Ectodermal cell (in vitro differentiated cells): ENCODE measurements around the gene GALNT2.

Source experiments
- H3K27ac ChIP-seq: 2 replicates; pipeline ENCODE4 v1.7.0; 2013; ENCODE audit warnings: mild to moderate bottlenecking, low read depth, low read length; ENCODE audit not compliant: insufficient read depth, poor library complexity, severe bottlenecking
- H3K27me3 ChIP-seq: 2 replicates; pipeline ENCODE4 v1.7.0; 2013; ENCODE audit warnings: mild to moderate bottlenecking, low read length; ENCODE audit not compliant: insufficient read depth, control insufficient read depth, poor library complexity, severe bottlenecking
- H3K36me3 ChIP-seq: one replicate; pipeline ENCODE4 v1.7.0; 2013; ENCODE audit warnings: low read length; ENCODE audit not compliant: control insufficient read depth, insufficient read depth
- H3K4me1 ChIP-seq: one replicate; pipeline ENCODE4 v1.7.0; 2013; ENCODE audit warnings: low read length; ENCODE audit not compliant: control insufficient read depth, insufficient read depth
- H3K4me3 ChIP-seq: 2 replicates; pipeline ENCODE4 v1.7.0; 2013; ENCODE audit warnings: low read depth, low read length, control low read depth; ENCODE audit not compliant: insufficient read depth
- H3K9me3 ChIP-seq: 2 replicates; pipeline ENCODE4 v1.7.0; 2013; ENCODE audit warnings: mild to moderate bottlenecking, low read length, moderate library complexity; ENCODE audit not compliant: control insufficient read depth
- WGBS, 2 experiments: methylation state at CpG; one replicate each; pipeline ENCODE4 v1.1.7; 2013; ENCODE audit warnings: missing lambda C conversion rate in 2 of 2; 5-methylcytosine and 5-hydroxymethylcytosine counted together

Gene GALNT2

DNA sequence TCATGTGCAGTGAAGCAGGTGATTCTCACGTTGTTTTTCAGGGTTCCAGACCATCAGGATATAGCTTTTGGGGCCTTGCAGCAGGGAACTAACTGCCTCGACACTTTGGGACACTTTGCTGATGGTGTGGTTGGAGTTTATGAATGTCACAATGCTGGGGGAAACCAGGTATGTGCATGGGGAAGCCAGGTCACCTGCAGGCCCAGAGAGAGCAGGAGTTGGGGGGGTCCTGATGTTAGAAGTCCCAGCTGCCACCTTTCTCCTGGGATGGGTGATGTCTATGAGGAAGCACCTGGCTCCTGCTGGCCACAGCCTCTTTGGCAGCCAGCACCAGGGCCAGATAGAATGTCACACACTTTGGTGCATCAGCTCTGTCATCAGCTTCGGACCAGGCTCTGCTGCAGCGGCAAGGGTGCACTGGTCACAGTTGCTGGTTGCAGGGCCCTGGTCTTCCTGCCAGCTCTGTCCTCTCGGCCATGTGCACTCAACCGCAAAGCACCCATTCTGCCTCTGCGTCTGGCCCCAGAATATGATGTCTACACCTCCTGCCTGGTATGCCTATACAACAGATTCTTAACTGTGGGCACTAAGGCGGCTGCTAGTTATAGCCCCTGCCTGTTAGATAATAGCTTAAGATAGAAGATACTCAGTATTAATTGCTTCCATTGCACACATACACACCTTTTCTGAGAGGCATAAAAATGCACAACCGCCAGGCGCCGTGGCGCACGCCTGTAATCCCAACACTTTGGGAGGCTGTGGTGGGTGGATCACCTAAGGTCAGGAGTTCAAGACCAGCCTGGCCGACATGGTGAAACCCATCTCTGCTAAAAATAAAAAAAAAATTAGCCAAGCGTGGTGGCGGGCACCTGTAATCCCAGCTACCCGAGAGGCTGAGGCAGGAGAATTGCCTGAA lies 198.4 kb downstream of the GALNT2 start:
- no peaks in the 10 kb centered on the region for H3K27me3 ChIP-seq
- no peak overlapping the region for H3K4me3 ChIP-seq
- H3K9me3 ChIP-seq, result no peaks in the 10 kb centered on the region
- H3K27ac ChIP-seq, result no peak overlapping the region
- 92 to 95% methylated on average over 17 of the region's 17 CpGs for WGBS, 2 experiments
- H3K4me1 ChIP-seq, result no peaks in the 10 kb centered on the region
- peaks cover 14% of the 10 kb centered on the region for H3K36me3 ChIP-seq

GRCh38 chr1:230266456-230266855 lies 199.4 kb downstream of the GALNT2 start:
- WGBS, 2 experiments, result 67 to 71% methylated on average over 2 of the region's 2 CpGs
- Histone ChIP-seq H3K4me1 (no peaks in the 10 kb centered on the region), H3K9me3 (no peaks in the 10 kb centered on the region), H3K4me3 (no peak overlapping the region), H3K36me3 (peaks cover 14% of the 10 kb centered on the region), H3K27ac (no peak overlapping the region), H3K27me3 (no peaks in the 10 kb centered on the region)

- Histone ChIP-seq H3K36me3 (peaks cover 14% of the 10 kb centered on the region), H3K27ac (no peak overlapping the region), H3K4me3 (no peak overlapping the region), H3K4me1 (no peaks in the 10 kb centered on the region), H3K27me3 (no peaks in the 10 kb centered on the region), H3K9me3 (no peaks in the 10 kb centered on the region)
- WGBS, 2 experiments, result 92% methylated on average over 17 of the region's 17 CpGs
Observed at GRCh38 chr1:230267338-230268065, 200.5 kb downstream of the GALNT2 start.

DNA sequence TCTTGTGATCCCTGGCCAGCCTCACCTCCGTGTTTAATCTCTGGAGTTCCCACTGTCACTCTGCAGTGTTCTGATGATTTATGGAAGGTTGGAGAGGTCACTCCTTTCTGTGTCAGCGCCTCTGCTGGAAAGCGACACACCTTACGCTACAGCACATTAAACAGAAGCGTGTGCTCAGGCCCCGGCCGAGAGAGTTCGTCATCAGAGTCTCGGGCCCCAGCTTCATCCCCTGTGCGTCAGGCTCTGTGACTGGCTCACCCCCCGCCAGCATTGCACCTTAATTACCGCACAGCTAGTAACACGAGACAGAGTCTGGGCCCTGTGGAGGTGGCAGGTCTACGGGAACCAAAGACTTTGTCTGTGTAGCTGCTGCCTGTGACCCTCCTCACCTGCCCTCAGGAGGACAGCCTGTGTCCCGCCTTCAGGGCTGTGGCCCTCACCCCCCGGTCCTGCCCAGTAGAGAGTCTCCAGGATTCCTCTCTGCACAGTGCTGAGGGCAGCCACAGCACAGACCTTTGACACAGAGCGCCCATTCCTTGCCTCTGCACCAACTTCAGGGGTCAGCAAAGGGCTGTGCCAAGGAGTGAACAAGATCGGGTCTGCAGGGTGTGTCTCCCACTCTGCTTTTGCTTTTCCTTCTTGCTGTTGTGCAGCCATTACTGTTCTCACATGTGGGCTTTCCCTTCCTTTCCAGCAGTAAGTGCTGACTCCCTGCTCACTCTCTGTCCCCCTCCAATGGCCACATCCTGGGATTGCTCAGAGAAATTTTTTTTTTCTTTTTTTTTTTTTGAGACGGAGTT lies 201.5 kb downstream of the GALNT2 start:
- H3K4me3 ChIP-seq, result no peak overlapping the region
- WGBS, 2 experiments, result 86 to 90% methylated on average over 18 to 19 of the region's 19 CpGs
- peaks cover 10% of the 10 kb centered on the region for H3K36me3 ChIP-seq
- no peak overlapping the region for H3K27ac ChIP-seq
- no peaks in the 10 kb centered on the region for H3K4me1 ChIP-seq
- H3K27me3 ChIP-seq, result no peaks in the 10 kb centered on the region
- H3K9me3 ChIP-seq, result no peaks in the 10 kb centered on the region

DNA sequence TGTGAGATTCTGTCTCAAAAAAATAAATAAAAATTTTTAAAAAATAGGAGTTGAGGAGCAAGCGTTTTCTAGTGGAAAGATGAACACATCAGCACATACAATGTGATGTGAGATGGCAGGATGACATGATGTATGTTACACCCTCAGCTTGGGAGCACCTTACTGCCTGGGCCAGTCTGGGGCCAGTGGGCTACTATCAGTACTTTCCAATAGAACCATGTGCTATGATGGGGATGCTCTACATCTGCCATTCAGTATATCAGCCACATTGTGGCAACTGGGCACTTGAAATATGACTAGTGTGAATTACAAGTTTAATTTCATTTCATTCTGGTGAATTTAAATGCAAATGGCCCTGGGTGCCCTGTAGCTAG lies 203.1 kb downstream of the GALNT2 start:
- Histone ChIP-seq H3K36me3 (no peaks in the 10 kb centered on the region), H3K27ac (no peak overlapping the region), H3K4me1 (no peaks in the 10 kb centered on the region), H3K27me3 (no peaks in the 10 kb centered on the region), H3K4me3 (no peak overlapping the region), H3K9me3 (no peaks in the 10 kb centered on the region)
- WGBS, 2 experiments, result 100% methylated on average over 1 of the region's 1 CpG

DNA sequence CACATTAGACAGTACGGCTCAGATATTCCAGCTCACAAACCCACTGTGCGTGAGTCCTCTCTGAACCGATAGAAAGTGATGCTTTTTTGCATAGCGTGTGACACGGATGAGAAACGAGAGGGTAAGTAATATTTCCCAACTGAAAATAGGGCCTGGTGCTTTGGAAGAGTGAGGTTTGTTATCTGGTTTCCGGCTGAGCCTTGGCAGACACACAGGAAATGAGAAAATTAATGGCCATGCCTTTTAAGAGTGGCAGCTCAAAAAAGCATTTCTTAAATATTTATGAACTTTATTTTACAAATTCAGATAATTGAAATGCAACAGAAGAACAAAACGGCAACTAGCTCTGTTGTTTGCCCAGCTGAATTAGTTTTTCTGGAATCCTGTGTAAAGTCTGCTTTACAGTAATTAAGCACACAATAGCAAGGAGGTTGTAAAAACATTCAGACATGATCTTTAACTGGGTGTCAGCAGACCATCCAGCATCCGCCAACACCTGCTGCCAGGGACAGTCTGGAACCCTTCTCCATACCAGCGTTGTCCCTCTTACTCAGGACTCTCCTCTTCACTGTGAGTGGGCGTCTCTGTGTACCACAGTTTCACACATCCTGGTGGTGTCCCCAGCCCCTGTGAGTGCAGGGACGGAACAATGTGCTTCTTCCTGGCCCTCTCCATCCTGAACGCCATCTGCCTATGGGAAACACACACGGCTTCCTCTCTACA lies 203.7 kb downstream of the GALNT2 start:
- 91 to 96% methylated on average over 14 of the region's 14 CpGs for WGBS, 2 experiments
- Histone ChIP-seq H3K27me3 (no peaks in the 10 kb centered on the region), H3K4me3 (no peak overlapping the region), H3K27ac (no peak overlapping the region), H3K4me1 (no peaks in the 10 kb centered on the region), H3K36me3 (no peaks in the 10 kb centered on the region), H3K9me3 (no peaks in the 10 kb centered on the region)

- WGBS, 2 experiments, result 93 to 95% methylated on average over 20 of the region's 20 CpGs
- Histone ChIP-seq H3K27ac (no peak overlapping the region), H3K4me1 (peaks cover under 1% of the 10 kb centered on the region), H3K27me3 (no peaks in the 10 kb centered on the region), H3K36me3 (no peaks in the 10 kb centered on the region), H3K4me3 (no peak overlapping the region), H3K9me3 (no peaks in the 10 kb centered on the region)
Observed at GRCh38 chr1:230271300-230272035, 204.4 kb downstream of the GALNT2 start.

DNA sequence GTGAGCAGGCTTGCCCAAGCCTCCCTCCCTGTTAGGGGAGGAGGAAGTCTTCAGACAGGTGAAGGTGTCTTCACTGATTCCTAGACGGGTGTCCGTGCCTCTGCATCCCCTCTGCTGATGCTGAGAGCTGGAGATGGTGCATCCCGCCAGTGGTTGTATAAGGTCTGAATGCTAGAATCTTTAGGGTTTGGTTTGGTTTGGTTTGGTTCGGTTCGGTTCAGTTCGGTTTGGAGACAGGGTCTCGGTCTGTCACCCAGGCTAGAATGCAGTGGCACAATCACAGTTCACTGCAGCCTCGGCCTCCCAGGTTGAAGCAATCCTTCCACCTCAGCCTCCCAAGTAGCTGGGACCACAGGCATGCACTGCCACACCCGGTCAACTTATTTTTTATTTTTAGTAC lies 205.5 kb downstream of the GALNT2 start:
- WGBS, 2 experiments, result 93 to 95% methylated on average over 9 of the region's 9 CpGs

GRCh38 chr1:230273141-230273710 lies 206.2 kb downstream of the GALNT2 start:
- H3K36me3 ChIP-seq, result no peaks in the 10 kb centered on the region
- H3K27me3 ChIP-seq, result no peaks in the 10 kb centered on the region
- peaks cover 17% of the 10 kb centered on the region for H3K4me1 ChIP-seq
- H3K9me3 ChIP-seq, result no peaks in the 10 kb centered on the region
- H3K4me3 ChIP-seq, result no peak overlapping the region
- H3K27ac ChIP-seq, result no peak overlapping the region
- WGBS, 2 experiments, result 96% methylated on average over 7 of the region's 7 CpGs

More for the DNA sequence above, 205.5 kb downstream of the GALNT2 start:
- Histone ChIP-seq H3K4me3 (no peak overlapping the region), H3K9me3 (no peaks in the 10 kb centered on the region), H3K4me1 (peaks cover 10% of the 10 kb centered on the region), H3K27ac (no peak overlapping the region), H3K36me3 (no peaks in the 10 kb centered on the region), H3K27me3 (no peaks in the 10 kb centered on the region)
